Esophagus muscularis mucosa (tissue), 4 donors: ENCODE results near the gene ANKRD9. TPM values are rescaled to one million over a fixed set of nuclear protein-coding genes. Genes with fewer than 3 reads are reported as not detected.
"Not testable (repeated sequence)": the region's sequence is repeated elsewhere in the genome, so short reads cannot be mapped to it uniquely, and the experiment has no call there.

Source experiments
- DNase-seq: peaks from one replicate; pipeline ENCODE4 v3.0.0-alpha.2; 2017; ENCODE audit errors: extremely low spot score
- H3K27ac ChIP-seq, 4 donors: fragments of 200-600 bp; sonication (generic); replicated peaks in 1 of 4; 1 replicate in 3 of 4; 2 replicates in 1 of 4; pipeline ENCODE4 v1.5.1; 2016 to 2019; ENCODE audit warnings: mild to moderate bottlenecking in 1 of 4
- H3K27me3 ChIP-seq, 4 donors: fragments of 200-600 bp; sonication (generic); one replicate each; pipeline versions ENCODE4 v1.5.1 to v1.6.0; 2016 to 2019
- H3K36me3 ChIP-seq, 4 donors: fragments of 200-600 bp; sonication (generic); one replicate each; pipeline ENCODE4 v1.5.1; 2016 to 2019
- H3K4me1 ChIP-seq, 4 donors: fragments of 200-600 bp; sonication (generic); one replicate each; pipeline ENCODE4 v1.5.1; 2016 to 2019
- H3K4me3 ChIP-seq, 4 donors: fragments of 200-600 bp; sonication (generic); 1 replicate in 2 of 4; 2 replicates in 2 of 4; pipeline ENCODE4 v1.5.1; 2016 to 2019; ENCODE audit warnings: mild to moderate bottlenecking in 4 of 4, moderate library complexity in 1 of 4
- H3K9me3 ChIP-seq, 4 donors: fragments of 200-600 bp; sonication (generic); 1 replicate in 3 of 4; 2 replicates in 1 of 4; pipeline ENCODE4 v1.5.1; 2016 to 2019
- CTCF ChIP-seq, 3 experiments: fragments of 200-600 bp in 2 of 3; fragments of 450-650 bp in 1 of 3; sonication (generic) in 2 of 3; IDR thresholded peaks; one replicate each; pipeline ENCODE4 v1.5.1; 2017 to 2019; ENCODE audit warnings: antibody characterized with exemption in 3 of 3, mild to moderate bottlenecking in 2 of 3, moderate library complexity in 1 of 3
- EP300 ChIP-seq: sonication (generic); formaldehyde crosslinking; IDR thresholded peaks from one replicate; pipeline ENCODE4 v1.6.1; 2017; ENCODE audit warnings: antibody characterized with exemption
- POLR2A ChIP-seq: fragments of 450-650 bp; IDR thresholded peaks from one replicate; pipeline ENCODE4 v1.6.1; 2017; ENCODE audit warnings: antibody characterized with exemption, moderate library complexity, mild to moderate bottlenecking, low read depth
- POLR2AphosphoS5 ChIP-seq, 2 donors: sonication (generic); formaldehyde crosslinking; IDR thresholded peaks; one replicate each; pipeline ENCODE4 v1.6.1; 2017; ENCODE audit warnings: antibody characterized with exemption in 2 of 2
- WGBS: methylation state at CpG from one replicate; pipeline ENCODE4 v1.1.5; 2018; 5-methylcytosine and 5-hydroxymethylcytosine counted together
- intact Hi-C: fragments of 100-400 bp; cut with DNase I; formaldehyde crosslinking; loops from one replicate; pipeline ENCODE4 v1.15.1; 2023
- total RNA-seq, 4 donors: library from RNA; depleted of rRNA; stranded (reverse); fragments of >200 nt; gene quantifications; one replicate each; pipeline versions ENCODE4 v1.1.0 to v1.2.1, GENCODE V29; 2016

The ANKRD9 gene
- total RNA-seq, 4 donors from 2014 or later, result 33.2 to 74.0 (median 54.2) TPM

GRCh38 chr14:102525219-102525928 is 15.8 kb upstream of the ANKRD9 start:
- intact Hi-C loops, result loop anchor here (5.0 to 10.0 kb wide), 2 partner anchors 67 to 169 kb away; partner anchors contain the start of gene RCOR1
- H3K27me3 ChIP-seq, result no peaks in the 10 kb centered on the region
- DNase-seq, result no peak
- no peak for TF ChIP-seq POLR2AphosphoS5 (IDR thresholded peaks at IDR 0.05)
- no peak for TF ChIP-seq CTCF (IDR thresholded peaks at IDR 0.05)
- no peak for TF ChIP-seq EP300
- TF ChIP-seq POLR2A, result no peak
- H3K4me3 ChIP-seq, result peak overlapping the region; percentile 62 to 78 (median 71)
- H3K4me1 ChIP-seq, result peaks cover 13 to 23% (median 20%) of the 10 kb centered on the region in 4 donors
- WGBS, result 2% methylated on average over 11 of the region's 11 CpGs
- H3K36me3 ChIP-seq, result no peaks in the 10 kb centered on the region
- H3K9me3 ChIP-seq, result no peaks in the 10 kb centered on the region
- peak overlapping the region; percentile 76 to 88 (median 85) for H3K27ac ChIP-seq

GRCh38 chr14:102524451-102525218 is 15.1 kb upstream of the ANKRD9 start:
- peak; percentile 99 for DNase-seq
- WGBS, result 0% methylated on average over 12 of the region's 32 CpGs
- TF ChIP-seq POLR2AphosphoS5 (IDR thresholded peaks at IDR 0.05) (peak; percentile 71 to 79), CTCF (IDR thresholded peaks at IDR 0.05) (peak in 2 of 3 experiments; percentile 99), EP300 (no peak)
- H3K4me3 ChIP-seq, result peak overlapping the region; percentile 62 to 78 (median 71)
- H3K27me3 ChIP-seq, result no peaks in the 10 kb centered on the region
- no peaks in the 10 kb centered on the region for H3K36me3 ChIP-seq
- peaks cover 13 to 23% (median 20%) of the 10 kb centered on the region in 4 donors for H3K4me1 ChIP-seq
- peak overlapping the region; percentile 76 to 88 (median 85) for H3K27ac ChIP-seq
- intact Hi-C loops, result loop anchor here (5.0 to 10.0 kb wide), 4 partner anchors 68 to 393 kb away; partner anchors contain the start of gene RCOR1
- no peaks in the 10 kb centered on the region for H3K9me3 ChIP-seq

- WGBS, result 51% methylated on average over 19 of the region's 34 CpGs
- Histone ChIP-seq H3K4me1 (peaks cover 13 to 23% (median 20%) of the 10 kb centered on the region in 4 donors), H3K4me3 (peak overlapping the region; percentile 62 to 78 (median 71)), H3K27ac (peak overlapping the region; percentile 76 to 88 (median 85)), H3K36me3 (no peaks in the 10 kb centered on the region), H3K9me3 (no peaks in the 10 kb centered on the region), H3K27me3 (no peaks in the 10 kb centered on the region)
- TF ChIP-seq POLR2A, result no peak
- TF ChIP-seq EP300, result no peak
- no peak for TF ChIP-seq POLR2AphosphoS5 (IDR thresholded peaks at IDR 0.05)
- no peak for TF ChIP-seq CTCF (IDR thresholded peaks at IDR 0.05)
- intact Hi-C loops, result loop anchor here (5.0 to 10.0 kb wide), 3 partner anchors 171 to 393 kb away; no protein-coding TSS in a partner anchor
- no peak for DNase-seq
Measured at GRCh38 chr14:102523569-102524450, 14.2 kb upstream of the ANKRD9 start.

- WGBS, result 75% methylated on average over 3 of the region's 3 CpGs
- peak overlapping the region in 3 of 4 donors; percentile 76 to 88 (median 84) for H3K27ac ChIP-seq
- no peak overlapping the region for H3K4me3 ChIP-seq
- DNase-seq, result no peak
- peaks cover 13 to 23% (median 20%) of the 10 kb centered on the region in 4 donors for H3K4me1 ChIP-seq
- no peak for TF ChIP-seq CTCF (IDR thresholded peaks at IDR 0.05)
- no peak for TF ChIP-seq EP300
- TF ChIP-seq POLR2A, result no peak
- TF ChIP-seq POLR2AphosphoS5 (IDR thresholded peaks at IDR 0.05), result no peak
- H3K36me3 ChIP-seq, result no peaks in the 10 kb centered on the region
- no peaks in the 10 kb centered on the region for H3K27me3 ChIP-seq
- intact Hi-C loops, result loop anchor here (5.0 to 10.0 kb wide), 3 partner anchors 172 to 394 kb away; no protein-coding TSS in a partner anchor
- H3K9me3 ChIP-seq, result no peaks in the 10 kb centered on the region
Measured at GRCh38 chr14:102523200-102523568, 13.6 kb upstream of the ANKRD9 start.

- 80% methylated on average over 5 of the region's 5 CpGs for WGBS
Measured at GRCh38 chr14:102519709-102520108, 10.1 kb upstream of the ANKRD9 start.

More at GRCh38 chr14:102519709-102520108, 10.1 kb upstream of the ANKRD9 start:
- intact Hi-C loops, result loop anchor here (5.0 to 10.0 kb wide), 3 partner anchors 175 to 398 kb away; no protein-coding TSS in a partner anchor
- H3K4me3 ChIP-seq, DNase-seq, H3K27ac ChIP-seq, H3K36me3 ChIP-seq, H3K27me3 ChIP-seq, H3K9me3 ChIP-seq: not testable (repeated sequence)
- peaks cover 15 to 27% (median 24%) of the 10 kb centered on the region in 4 donors for H3K4me1 ChIP-seq
